SHP77 (cell line): Measurements from ENCODE around the gene AMY2B.
"Not testable (repeated sequence)": the region's sequence is repeated elsewhere in the genome, so short reads cannot be mapped to it uniquely, and the experiment has no call there.

Experiments used
- DNase-seq, 2 experiments: peaks; one replicate each; lab custom pipeline; 2025; lab: John Stamatoyannopoulos, UW

Gene AMY2B

DNA sequence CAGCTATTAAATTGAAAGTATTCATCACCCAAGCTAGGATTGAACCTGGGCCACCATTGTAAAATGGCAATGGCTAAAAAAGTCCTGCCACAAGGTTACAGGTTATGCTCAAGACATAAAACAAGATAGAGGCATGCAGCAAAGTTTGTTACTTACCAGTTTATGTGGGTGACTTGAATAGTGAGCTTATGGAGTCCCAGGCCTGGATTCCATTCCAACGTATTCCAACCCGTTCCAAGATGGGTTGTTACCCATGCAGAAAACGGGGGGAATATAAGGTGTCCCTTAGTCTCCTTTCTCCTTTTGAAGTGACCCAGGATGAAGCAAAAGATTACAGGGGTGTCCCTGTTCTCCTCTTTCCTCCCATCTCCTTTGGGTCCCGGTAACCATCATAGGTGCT is 56.0 kb downstream of the AMY2B start:
- not testable (repeated sequence) for DNase-seq
